Body of pancreas (tissue), 4 donors: ENCODE results near the gene BMERB1. TPM values are rescaled to one million over a fixed set of nuclear protein-coding genes. Genes with fewer than 3 reads are reported as not detected.

Experiments
- ATAC-seq: fragments of 150-250 bp; one replicate; pipeline ENCODE4 v1.9.1; 2016
- DNase-seq, 4 donors: peaks; one replicate each; pipeline ENCODE4 v3.0.0-alpha.2; 2019
- H3K27ac ChIP-seq, 4 donors: fragments of 200-600 bp; sonication (generic); 1 replicate in 3 of 4; 2 replicates in 1 of 4; pipeline versions ENCODE4 v1.5.1 to v1.6.1; 2016 to 2019; ENCODE audit warnings: mild to moderate bottlenecking in 1 of 4, mixed read lengths in 1 of 4, moderate library complexity in 1 of 4
- H3K27me3 ChIP-seq, 2 donors: fragments of 200-600 bp; sonication (generic); one replicate each; pipeline ENCODE4 v1.6.0; 2016; ENCODE audit warnings: mild to moderate bottlenecking in 1 of 2
- H3K36me3 ChIP-seq, 2 donors: fragments of 200-600 bp; sonication (generic); replicated peaks in 1 of 2; 2 replicates each; pipeline ENCODE4 v1.5.1; 2016; ENCODE audit warnings: low read depth in 2 of 2; ENCODE audit not compliant: insufficient read depth in 1 of 2
- H3K4me1 ChIP-seq: fragments of 200-600 bp; sonication (generic); one replicate; pipeline ENCODE4 v1.6.0; 2016
- H3K4me3 ChIP-seq, 2 donors: fragments of 200-600 bp; sonication (generic); 1 replicate in 1 of 2; 2 replicates in 1 of 2; pipeline ENCODE4 v1.5.1; 2016 to 2019
- H3K9me3 ChIP-seq, 3 donors: fragments of 200-600 bp; sonication (generic); 1 replicate in 2 of 3; 2 replicates in 1 of 3; pipeline ENCODE4 v1.5.1; 2016
- POLR2A ChIP-seq, 3 donors: fragments of 450-650 bp; IDR thresholded peaks; one replicate each; pipeline ENCODE4 v1.6.1; 2016; ENCODE audit warnings: antibody characterized with exemption in 3 of 3, mild to moderate bottlenecking in 2 of 3
- WGBS, 2 donors: methylation state at CpG; one replicate each; pipeline ENCODE4 v1.1.5; 2017; 5-methylcytosine and 5-hydroxymethylcytosine counted together
- intact Hi-C: fragments of 100-400 bp; cut with DNase I; formaldehyde crosslinking; loops from one replicate; pipeline ENCODE4 v1.15.1; 2023
- total RNA-seq, 2 donors: library from RNA; depleted of rRNA; stranded (reverse); fragments of >200 nt; gene quantifications; one replicate each; pipeline ENCODE4 v1.1.0, GENCODE V29; 2016
- TF ChIP-seq, protein P1 (sequence below), 7 experiments: fragments of 450-650 bp in 4 of 7; fragments of 200-600 bp in 3 of 7; sonication (generic) in 3 of 7; IDR thresholded peaks; one replicate each; pipeline ENCODE4 v1.5.1; 2016 to 2019; ENCODE audit warnings: antibody characterized with exemption in 7 of 7

BMERB1 gene
- total RNA-seq, 2 donors from 2014 or later, result 8.9 to 22.3 TPM

DNA sequence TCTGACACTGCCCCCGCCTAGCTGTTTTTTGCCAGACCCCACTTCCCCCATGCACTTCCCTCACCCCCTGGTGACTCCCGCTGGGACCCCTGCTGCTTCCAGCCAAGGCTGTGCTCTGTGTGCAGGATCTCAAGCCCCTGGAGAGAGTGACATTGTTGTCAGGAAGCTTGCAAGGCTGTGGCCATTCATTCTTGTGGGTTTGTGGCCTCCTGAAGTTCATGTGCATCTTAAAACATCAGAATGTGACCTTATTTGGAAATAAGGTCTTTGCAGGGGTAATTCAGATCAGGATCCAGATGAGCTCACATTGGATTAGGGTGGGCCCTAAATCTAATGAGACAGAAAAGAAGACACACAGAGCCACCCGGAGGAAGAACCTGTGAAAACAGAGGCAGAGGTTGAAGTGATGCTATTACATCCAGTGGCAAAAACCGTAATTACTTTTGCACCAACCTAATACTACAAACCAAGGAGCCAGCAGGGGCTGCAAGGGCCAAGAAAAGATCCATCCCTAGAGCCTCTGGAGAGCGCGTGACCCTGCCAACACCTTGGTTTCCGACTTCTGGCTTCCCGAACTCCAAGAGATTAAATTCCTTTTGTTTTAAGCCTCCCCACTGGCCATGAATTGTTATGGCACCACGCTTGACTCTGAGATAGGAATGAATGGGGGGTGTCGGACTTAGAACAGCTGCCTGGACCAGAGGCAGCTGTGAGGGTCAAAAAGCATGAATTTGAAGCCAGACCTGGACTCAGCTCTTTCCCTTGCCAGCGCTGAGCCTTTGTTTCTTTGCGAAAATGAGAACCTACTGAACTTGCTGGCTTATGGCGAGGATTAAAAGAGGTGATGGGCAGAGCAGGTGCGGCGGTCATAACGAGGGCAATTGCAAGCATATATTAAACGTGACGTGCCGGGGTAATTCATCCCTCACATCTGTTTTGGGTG lies 75.5 kb downstream of the BMERB1 start:
- H3K9me3 ChIP-seq, result no peaks in the 10 kb centered on the region
- 82 to 86% methylated on average over 19 of the region's 19 CpGs for WGBS, 2 donors
- no peaks in the 10 kb centered on the region for H3K36me3 ChIP-seq
- no peaks in the 10 kb centered on the region for H3K27me3 ChIP-seq
- ATAC-seq, result no peak
- DNase-seq, result no peak
- intact Hi-C loops, result no loop called here
- H3K4me1 ChIP-seq, result no peaks in the 10 kb centered on the region
- no peak overlapping the region for H3K4me3 ChIP-seq
- no peak for TF ChIP-seq POLR2A (IDR thresholded peaks at IDR 0.05)
- TF ChIP-seq, protein P1, sequence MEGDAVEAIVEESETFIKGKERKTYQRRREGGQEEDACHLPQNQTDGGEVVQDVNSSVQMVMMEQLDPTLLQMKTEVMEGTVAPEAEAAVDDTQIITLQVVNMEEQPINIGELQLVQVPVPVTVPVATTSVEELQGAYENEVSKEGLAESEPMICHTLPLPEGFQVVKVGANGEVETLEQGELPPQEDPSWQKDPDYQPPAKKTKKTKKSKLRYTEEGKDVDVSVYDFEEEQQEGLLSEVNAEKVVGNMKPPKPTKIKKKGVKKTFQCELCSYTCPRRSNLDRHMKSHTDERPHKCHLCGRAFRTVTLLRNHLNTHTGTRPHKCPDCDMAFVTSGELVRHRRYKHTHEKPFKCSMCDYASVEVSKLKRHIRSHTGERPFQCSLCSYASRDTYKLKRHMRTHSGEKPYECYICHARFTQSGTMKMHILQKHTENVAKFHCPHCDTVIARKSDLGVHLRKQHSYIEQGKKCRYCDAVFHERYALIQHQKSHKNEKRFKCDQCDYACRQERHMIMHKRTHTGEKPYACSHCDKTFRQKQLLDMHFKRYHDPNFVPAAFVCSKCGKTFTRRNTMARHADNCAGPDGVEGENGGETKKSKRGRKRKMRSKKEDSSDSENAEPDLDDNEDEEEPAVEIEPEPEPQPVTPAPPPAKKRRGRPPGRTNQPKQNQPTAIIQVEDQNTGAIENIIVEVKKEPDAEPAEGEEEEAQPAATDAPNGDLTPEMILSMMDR (IDR thresholded peaks at IDR 0.05), result no peak
- H3K27ac ChIP-seq, result no peak overlapping the region

- Histone ChIP-seq H3K36me3 (no peaks in the 10 kb centered on the region), H3K27ac (no peak overlapping the region), H3K4me1 (no peaks in the 10 kb centered on the region), H3K27me3 (no peaks in the 10 kb centered on the region), H3K9me3 (no peaks in the 10 kb centered on the region), H3K4me3 (no peak overlapping the region)
- no peak for TF ChIP-seq POLR2A (IDR thresholded peaks at IDR 0.05)
- TF ChIP-seq, protein P1 (IDR thresholded peaks at IDR 0.05), result no peak
- ATAC-seq (no peak), DNase-seq (no peak)
- WGBS, 2 donors, result 89 to 91% methylated on average over 6 of the region's 6 CpGs
- intact Hi-C loops, result no loop called here
Measured at GRCh38 chr16:15510992-15511391, 76.6 kb downstream of the BMERB1 start.

- no peaks in the 10 kb centered on the region for H3K9me3 ChIP-seq
- no peaks in the 10 kb centered on the region for H3K27me3 ChIP-seq
- intact Hi-C loops, result no loop called here
- ATAC-seq (no peak), DNase-seq (no peak)
- H3K4me1 ChIP-seq, result no peaks in the 10 kb centered on the region
- TF ChIP-seq, protein P1 (IDR thresholded peaks at IDR 0.05), result no peak
- TF ChIP-seq POLR2A (IDR thresholded peaks at IDR 0.05), result no peak
- H3K27ac ChIP-seq, result no peak overlapping the region
- WGBS, 2 donors, result 94 to 96% methylated on average over 11 of the region's 11 CpGs
- H3K36me3 ChIP-seq, result no peaks in the 10 kb centered on the region
- no peak overlapping the region for H3K4me3 ChIP-seq
Measured at GRCh38 chr16:15511759-15512487, 77.5 kb downstream of the BMERB1 start.

DNA sequence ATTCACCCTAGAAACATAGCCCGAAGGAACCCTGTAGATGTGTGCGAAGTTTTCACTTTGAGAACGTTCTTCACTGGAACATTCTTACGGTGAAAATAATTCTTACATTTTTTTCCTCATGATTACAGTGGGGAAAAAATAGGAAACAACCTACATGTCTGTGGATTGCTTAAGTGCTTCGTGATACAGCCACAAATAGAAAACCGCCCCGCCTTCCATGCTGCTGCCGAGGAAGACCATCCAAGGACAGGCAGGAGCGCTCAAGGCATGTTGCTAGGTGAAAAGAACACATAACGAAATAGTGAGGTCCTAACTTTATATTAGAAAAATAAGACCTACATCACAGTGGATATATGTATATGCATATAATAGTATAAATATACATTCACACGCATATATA lies 78.8 kb downstream of the BMERB1 start:
- no peak for ATAC-seq
- WGBS, 2 donors, result 94 to 95% methylated on average over 11 of the region's 11 CpGs
- intact Hi-C loops, result no loop called here
- DNase-seq, result no peak
- Histone ChIP-seq H3K4me3 (no peak overlapping the region), H3K27ac (no peak overlapping the region), H3K9me3 (no peaks in the 10 kb centered on the region), H3K27me3 (no peaks in the 10 kb centered on the region), H3K36me3 (no peaks in the 10 kb centered on the region), H3K4me1 (no peaks in the 10 kb centered on the region)
- TF ChIP-seq POLR2A (IDR thresholded peaks at IDR 0.05), result no peak
- TF ChIP-seq, protein P1 (IDR thresholded peaks at IDR 0.05), result no peak
